Stimulated activated CD4-positive, alpha-beta T cell treated with anti-CD3 and anti-CD28 coated beads, Interleukin-4, amount 100 ng/mL, for 48 hours (primary cell): Measurements from ENCODE around the gene SLC1A2.

ENCODE experiments used
- DNase-seq, 2 donors: peaks; one replicate each; pipeline ENCODE4 v3.0.0-alpha.2; 2020; ENCODE audit warnings: low read depth in 2 of 2

The SLC1A2 gene

GRCh38 chr11:35245056-35245455 lies 174.3 kb downstream of the SLC1A2 start:
- DNase-seq: no peak

DNA sequence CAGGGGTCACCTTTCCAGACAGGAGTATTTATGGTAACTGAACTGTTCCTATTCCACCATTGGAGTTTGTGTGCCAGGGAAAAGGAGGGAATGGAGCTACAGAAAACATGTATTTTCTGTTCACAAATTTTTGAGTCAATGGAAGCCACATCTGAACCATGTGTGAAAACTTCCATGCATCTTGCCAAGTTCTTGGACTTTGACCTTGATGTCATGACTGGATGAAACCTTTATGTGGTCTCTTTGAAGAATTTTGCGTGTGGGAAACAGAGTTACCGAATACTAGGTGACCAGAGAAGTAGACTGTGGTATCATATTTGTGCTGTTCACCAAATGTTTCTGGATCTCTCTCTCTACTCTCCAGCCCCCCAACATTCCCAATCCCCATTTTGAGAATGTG lies 175.6 kb downstream of the SLC1A2 start:
- no peak for DNase-seq

GRCh38 chr11:35242412-35243242 lies 176.7 kb downstream of the SLC1A2 start:
- no peak for DNase-seq

DNA sequence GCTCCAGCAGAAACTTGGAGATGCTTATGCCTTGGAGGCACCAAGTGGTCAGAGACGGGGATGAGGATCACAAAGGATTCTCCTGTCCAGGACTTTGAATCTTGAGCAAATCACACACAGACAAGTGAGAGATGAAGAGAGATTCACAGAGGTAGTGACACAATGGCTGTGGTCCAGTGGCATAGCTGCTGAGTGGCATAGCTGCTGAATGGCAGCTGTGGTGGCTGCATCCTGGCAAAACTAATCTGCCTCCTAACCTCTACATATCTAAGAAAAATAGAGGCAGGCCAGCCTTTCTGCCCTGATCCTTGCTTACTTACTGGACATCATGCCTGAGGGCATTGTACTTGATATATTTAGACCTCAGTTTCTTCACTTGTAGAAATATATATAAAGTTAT lies 177.8 kb downstream of the SLC1A2 start:
- no peak for DNase-seq

- no peak for DNase-seq
Observed at GRCh38 chr11:35241083-35241482, 178.3 kb downstream of the SLC1A2 start.

DNA sequence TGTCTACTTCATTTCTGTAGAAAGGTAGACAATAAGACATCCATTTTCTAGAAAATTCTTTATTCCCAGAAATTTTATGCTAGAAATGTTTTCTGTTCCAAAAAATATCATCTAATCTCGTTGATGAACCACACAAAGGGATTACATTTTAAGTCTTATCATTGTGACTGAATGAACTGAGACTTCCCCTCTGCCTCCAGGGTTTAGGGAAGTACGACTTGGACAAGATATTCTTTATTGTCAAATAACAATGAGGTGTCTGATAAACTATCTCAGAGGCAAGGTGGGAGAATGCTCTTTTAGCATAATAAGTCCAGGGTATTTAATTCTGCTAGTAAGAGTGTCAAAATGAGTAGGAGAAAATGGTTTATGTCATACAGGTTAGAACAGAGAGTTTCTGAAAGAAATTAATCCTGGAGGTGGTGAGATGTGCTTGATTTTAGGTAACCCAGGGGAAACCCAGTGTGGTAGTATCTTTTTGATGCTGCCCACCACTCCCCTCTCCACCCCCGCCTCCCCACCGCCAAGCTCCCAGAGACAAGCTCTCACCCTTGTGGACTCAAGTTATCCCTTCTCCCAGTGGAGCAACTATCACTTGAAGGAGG lies 179.8 kb downstream of the SLC1A2 start:
- no peak for DNase-seq

DNA sequence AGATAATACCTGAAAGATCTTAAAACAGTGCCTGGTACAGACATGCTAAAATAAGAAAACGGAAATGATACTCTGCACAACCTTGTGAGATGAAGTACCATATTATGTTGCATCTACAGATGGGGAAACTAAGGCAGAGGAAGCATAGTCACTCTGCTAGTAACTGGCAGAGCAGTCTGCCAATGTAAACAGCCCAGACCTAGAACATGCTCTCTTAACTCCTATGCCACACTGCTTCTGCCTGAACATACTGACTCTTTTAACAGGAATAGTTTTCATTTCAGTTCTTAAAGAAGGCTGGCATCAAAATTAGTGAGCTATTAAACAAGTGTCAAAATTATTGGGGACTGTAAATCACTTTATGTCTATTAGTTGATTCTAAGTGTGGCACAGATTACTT lies 180.5 kb downstream of the SLC1A2 start:
- no peak for DNase-seq

GRCh38 chr11:35237860-35238715 lies 181.3 kb downstream of the SLC1A2 start:
- DNase-seq: peak; percentile 45 to 50

GRCh38 chr11:35237351-35237750 lies 182.0 kb downstream of the SLC1A2 start:
- no peak for DNase-seq

DNA sequence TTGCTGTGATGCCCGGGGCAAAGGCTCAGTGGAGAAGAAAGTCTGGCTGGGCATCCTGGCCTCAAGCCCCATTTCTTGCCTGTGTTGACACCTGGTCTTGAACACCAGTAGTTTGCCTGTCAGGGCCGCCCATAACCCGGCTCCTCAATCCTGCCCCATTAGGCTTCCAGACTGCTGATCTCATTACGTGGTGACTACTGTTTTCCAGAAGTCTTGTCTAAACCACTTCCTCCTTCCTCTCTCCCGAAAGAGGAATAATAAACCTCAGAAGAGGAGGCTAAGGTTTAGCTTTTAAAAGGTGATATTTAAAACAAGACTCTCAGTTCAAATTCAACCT lies 182.7 kb downstream of the SLC1A2 start:
- no peak for DNase-seq

DNA sequence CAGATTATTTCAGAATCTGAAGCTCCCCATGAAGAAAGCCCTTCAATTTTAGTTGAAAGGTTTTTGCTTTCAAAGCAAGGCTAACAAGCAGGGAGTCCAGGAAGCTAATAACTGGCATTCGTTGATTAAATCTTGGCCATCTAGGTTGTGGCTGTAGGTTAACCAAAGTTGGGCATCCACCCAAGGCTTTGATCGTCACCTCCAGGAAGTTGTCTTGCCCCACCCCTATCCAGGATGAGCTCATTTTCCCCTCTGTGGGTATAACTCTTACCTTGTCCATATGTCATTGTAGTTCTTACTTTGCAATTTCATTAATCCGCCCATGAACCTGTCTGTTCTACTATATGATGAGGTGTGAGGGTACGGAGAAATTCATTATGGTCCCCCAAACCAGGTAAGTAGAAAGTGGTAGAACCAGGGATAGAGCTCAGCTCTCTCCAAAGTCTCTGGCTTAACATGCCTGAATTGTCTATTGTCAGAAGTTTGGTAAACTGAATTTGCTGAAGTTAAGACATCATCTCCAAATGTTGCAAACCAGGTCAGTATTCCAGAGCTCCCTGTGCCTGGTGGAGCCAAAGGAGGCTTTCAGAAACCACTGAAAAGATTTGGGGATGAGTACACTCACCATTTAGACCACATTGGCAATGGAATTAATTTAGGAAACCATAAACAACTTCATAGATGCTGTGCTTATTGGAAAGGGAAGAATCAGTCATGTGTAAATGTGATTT lies 183.3 kb downstream of the SLC1A2 start:
- peak; percentile 24 to 55 for DNase-seq

- DNase-seq: no peak
Observed at GRCh38 chr11:35235498-35235897, 183.9 kb downstream of the SLC1A2 start.

DNA sequence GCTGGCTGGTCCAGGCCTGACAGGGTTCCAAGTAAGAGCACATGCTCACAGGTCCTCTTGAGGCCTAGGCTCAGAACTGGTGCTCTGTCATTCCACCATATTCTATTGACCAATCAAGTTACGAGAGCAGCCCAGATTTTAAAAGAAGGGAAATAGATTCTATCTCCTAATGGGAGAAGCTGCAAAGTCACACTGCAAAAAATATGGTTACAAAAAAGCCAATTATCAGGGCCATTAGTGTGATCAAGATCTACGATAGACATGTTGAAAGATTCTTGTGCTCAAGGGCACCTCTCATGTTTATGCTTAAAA lies 184.2 kb downstream of the SLC1A2 start:
- DNase-seq: no peak

DNA sequence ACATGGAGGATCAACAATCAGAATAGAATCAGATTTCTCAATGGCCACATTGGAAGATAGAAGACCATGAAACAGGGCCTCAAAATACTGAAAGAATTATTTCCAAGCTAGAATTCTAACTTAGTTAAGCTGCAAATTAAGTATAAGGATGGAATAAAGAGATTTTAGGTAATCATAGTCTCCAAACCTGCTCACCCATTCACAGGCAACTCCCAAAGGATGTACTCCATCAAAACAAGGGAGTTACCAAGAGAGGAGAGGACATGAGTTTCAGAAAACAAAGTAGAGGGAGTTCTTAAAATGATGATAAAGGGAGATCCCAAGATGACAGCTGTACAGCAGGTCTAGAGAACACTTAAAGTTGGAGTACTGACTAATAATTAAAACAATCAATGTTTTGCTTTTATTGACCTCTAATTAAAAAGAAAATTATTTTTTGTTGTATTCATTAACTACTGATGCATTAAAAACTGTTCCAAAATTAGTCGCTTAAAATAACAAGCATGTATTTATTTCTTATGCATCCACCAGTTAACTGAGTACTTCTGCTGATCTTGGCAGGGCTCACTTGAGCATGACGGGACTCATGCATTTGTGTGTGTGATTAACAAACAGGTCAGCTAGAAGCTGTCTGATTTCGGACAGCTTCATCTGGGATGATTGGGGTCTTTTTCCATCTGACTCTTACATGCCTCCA lies 184.8 kb downstream of the SLC1A2 start:
- no peak for DNase-seq

DNA sequence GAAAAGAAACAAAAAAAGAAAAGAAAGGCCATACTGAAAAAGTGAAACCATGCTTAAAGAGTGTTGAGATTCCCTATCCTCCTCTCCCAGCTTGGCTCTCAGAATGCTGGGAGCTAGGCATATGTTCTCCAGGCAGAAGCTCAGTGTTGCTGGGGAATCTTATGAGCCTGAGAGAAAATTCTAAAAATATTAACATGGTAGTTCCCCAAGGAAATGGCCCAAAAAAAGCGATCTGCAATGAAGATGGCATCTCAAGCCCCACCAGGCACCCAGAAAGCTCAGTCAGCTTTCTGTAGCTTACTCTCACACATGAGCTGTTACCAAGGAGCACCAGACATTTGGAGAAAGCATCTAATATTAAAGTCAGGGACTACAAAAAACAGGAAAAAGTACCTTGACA lies 185.8 kb downstream of the SLC1A2 start:
- DNase-seq: no peak

- no peak for DNase-seq
Observed at GRCh38 chr11:35232891-35233330, 186.4 kb downstream of the SLC1A2 start.

- DNase-seq: no peak
Observed at GRCh38 chr11:35231076-35231860, 188.1 kb downstream of the SLC1A2 start.

GRCh38 chr11:35230388-35230787 lies 189.0 kb downstream of the SLC1A2 start:
- DNase-seq: no peak

DNA sequence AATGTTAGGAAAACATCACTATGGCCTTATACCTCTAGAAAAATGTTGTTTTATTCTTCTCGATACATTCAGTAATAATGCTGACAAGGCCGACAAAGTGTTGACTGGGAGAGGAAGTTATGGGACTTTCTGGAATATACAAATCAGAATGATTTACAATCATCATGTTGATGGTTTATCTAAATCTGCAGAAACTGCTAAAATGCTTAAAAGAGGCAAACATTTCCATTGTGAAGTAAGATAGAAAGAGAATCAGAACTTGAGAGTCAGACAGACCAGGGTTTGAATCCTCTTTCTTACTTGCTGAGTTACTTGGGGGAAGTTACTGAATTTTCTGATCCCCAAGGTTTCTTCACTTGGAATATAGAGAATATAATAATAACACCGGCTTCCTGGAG lies 191.0 kb downstream of the SLC1A2 start:
- DNase-seq: no peak

- no peak for DNase-seq
Observed at GRCh38 chr11:35227576-35228327, 191.6 kb downstream of the SLC1A2 start.
